ENCODE measurements around the gene LPCAT2.

DNA sequence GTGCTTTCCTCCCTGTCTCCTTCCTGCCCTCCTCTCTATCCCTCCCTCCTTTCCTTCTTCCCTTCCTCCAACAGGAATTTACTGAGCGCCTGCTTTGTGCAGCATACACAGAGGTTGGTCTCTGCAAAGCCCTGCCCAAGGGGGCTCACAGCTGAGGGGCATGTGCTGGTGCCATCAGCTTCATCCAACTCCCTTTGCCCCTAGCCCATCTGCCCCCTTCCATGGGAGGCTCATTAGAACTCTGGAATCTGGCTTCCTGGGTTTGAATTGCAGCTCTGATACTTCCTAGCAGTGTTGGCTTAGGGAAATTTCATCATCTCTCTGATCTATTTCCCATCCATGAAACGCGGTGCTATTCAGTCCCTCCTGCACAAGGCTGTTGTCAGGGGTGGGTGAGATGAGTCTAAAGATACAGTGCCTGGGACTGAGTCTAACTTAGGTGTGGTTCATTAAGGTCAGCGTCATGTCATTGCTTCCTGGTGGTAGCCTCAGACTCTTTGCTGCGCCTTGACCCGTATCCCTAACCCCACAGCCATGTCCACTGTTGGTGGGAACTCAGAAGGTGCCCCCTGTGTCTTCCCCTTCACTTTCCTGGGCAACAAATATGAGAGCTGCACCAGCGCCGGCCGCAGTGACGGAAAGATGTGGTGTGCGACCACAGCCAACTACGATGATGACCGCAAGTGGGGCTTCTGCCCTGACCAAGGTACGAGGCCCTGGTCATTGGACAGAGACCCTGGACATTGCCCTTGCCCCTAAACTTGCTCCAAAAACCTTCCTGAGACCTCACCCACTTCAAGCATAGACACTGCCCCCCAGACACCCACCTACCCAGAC lies 19.5 kb upstream of the LPCAT2 start:
- no peak for TF ChIP-seq POLR2AphosphoS5 (IDR thresholded peaks at IDR 0.05; ENCODE audit: low read depth, low read length)
- TF ChIP-seq POLR2A (IDR thresholded peaks at IDR 0.05; ENCODE audit: low read depth, low read length): no peak
- TF ChIP-seq TAF1 (IDR thresholded peaks at IDR 0.05; ENCODE audit: borderline replicate concordance, low read depth, low read length): no peak

All from GM12892 (cell line).